SH-SY5Y (cell line): ENCODE measurements around the gene AGTRAP.

Experiments
- GATA2 ChIP-seq: IDR thresholded peaks from 2 replicates; pipeline ENCODE4 v1.6.1; 2011; ENCODE audit warnings: mild to moderate bottlenecking, low read depth, low read length
- GATA3 ChIP-seq: IDR thresholded peaks from 2 replicates; pipeline ENCODE4 v1.6.1; 2011; ENCODE audit warnings: low read depth, mild to moderate bottlenecking, low read length, moderate library complexity

DNA sequence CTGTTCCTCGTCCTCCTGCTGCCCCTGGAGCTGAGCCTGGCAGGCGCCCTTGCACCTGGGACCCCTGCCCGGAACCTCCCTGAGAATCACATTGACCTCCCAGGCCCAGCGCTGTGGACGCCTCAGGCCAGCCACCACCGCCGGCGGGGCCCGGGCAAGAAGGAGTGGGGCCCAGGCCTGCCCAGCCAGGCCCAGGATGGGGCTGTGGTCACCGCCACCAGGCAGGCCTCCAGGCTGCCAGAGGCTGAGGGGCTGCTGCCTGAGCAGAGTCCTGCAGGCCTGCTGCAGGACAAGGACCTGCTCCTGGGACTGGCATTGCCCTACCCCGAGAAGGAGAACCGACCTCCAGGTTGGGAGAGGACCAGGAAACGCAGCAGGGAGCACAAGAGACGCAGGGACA is 29.6 kb upstream of the AGTRAP start:
- TF ChIP-seq GATA3 (no peak), GATA2 (no peak)
